GM12801 (cell line): ENCODE data around the gene UBL3.

Experiments
- CTCF ChIP-seq: IDR thresholded peaks from one replicate; pipeline ENCODE4 v1.5.1; 2011; ENCODE audit warnings: control low read depth; ENCODE audit not compliant: insufficient read length; ENCODE audit errors: extremely low read depth

Gene UBL3

GRCh38 chr13:29749401-29750182 lies 100.8 kb downstream of the UBL3 start:
- no peak for TF ChIP-seq CTCF

- no peak for TF ChIP-seq CTCF
Measured at GRCh38 chr13:29748097-29748496, 102.3 kb downstream of the UBL3 start.

- no peak for TF ChIP-seq CTCF
Measured at GRCh38 chr13:29746148-29746677, 104.2 kb downstream of the UBL3 start.

GRCh38 chr13:29745704-29746103 lies 104.7 kb downstream of the UBL3 start:
- TF ChIP-seq CTCF = no peak

GRCh38 chr13:29743201-29743786 lies 107.1 kb downstream of the UBL3 start:
- TF ChIP-seq CTCF = no peak

GRCh38 chr13:29740961-29741360 lies 109.5 kb downstream of the UBL3 start:
- no peak for TF ChIP-seq CTCF

GRCh38 chr13:29737061-29737460 lies 113.4 kb downstream of the UBL3 start:
- no peak for TF ChIP-seq CTCF
